ENCODE measurements around the gene MAP3K14. TPM values are rescaled to one million over a fixed set of nuclear protein-coding genes. Genes with fewer than 3 reads are reported as not detected.

Gene MAP3K14
- total RNA-seq, 1 donor from 2014 or later: 1.6 TPM

DNA sequence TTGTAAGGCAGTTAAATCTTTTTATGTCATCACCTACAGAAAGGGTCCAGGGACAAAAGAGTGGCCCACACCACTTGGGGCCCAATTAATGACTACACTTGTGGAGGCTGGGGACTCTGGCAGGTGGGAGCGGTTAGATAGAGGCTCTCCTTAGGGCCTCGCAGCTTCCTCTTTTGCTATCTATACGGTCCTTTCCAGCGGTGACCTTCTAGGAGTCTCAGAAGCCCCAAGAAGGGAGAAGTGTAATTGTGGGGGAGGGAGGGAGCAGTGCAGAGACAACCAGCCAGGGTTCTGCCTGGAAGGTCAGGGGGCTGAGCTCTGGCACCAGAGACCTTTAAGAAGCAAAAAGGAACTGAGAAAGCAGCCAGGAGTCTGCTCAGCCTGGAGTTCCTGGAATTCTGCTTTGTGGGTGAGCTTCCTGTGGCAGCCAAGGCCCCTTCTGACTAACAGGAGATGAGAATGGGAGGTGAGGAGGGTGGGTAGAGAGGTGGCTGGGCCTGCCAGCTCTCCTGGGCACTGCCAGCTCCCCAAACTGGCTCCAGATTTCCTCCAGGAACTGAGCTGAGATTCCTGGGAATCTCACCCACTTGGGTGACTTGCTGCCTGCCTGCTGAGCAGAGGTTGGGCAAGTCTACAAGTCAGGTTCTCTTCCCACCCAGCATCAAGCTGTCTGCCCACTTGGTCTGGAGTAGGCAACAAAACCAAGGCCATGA, 16.3 kb upstream of the MAP3K14 start:
- no peak overlapping the region for H3K9ac ChIP-seq (ENCODE audit: low read depth in 1 of 3, low read length in 3 of 3)
- H3K9me3 ChIP-seq (ENCODE audit: control insufficient read depth in 3 of 3, low read length in 3 of 3): no peaks in the 10 kb centered on the region
- no peak overlapping the region for H3K4me3 ChIP-seq (ENCODE audit: low read length in 3 of 3)
- peak overlapping the region; percentile 56 for H3K27ac ChIP-seq (ENCODE audit: low read depth, low read length)
- H3K4me1 ChIP-seq (ENCODE audit: control insufficient read depth in 3 of 3, insufficient read depth in 3 of 3, low read length in 3 of 3): peaks cover 3 to 10% (median 5%) of the 10 kb centered on the region in 3 donors
- no peaks in the 10 kb centered on the region for H3K27me3 ChIP-seq (ENCODE audit: control insufficient read depth in 3 of 3, insufficient read depth in 3 of 3, low read length in 3 of 3)
- no peaks in the 10 kb centered on the region for H3K36me3 ChIP-seq (ENCODE audit: control insufficient read depth in 3 of 3, insufficient read depth in 3 of 3, low read length in 3 of 3)

- H3K27ac ChIP-seq (ENCODE audit: low read depth, low read length): no peak overlapping the region
- no peak overlapping the region for H3K4me3 ChIP-seq (ENCODE audit: low read length in 3 of 3)
- H3K9me3 ChIP-seq (ENCODE audit: control insufficient read depth in 3 of 3, low read length in 3 of 3): no peaks in the 10 kb centered on the region
- no peaks in the 10 kb centered on the region for H3K27me3 ChIP-seq (ENCODE audit: control insufficient read depth in 3 of 3, insufficient read depth in 3 of 3, low read length in 3 of 3)
- H3K4me1 ChIP-seq (ENCODE audit: control insufficient read depth in 3 of 3, insufficient read depth in 3 of 3, low read length in 3 of 3): peaks cover 0 to 4% (median 3%) of the 10 kb centered on the region in 3 donors
- H3K9ac ChIP-seq (ENCODE audit: low read depth in 1 of 3, low read length in 3 of 3): no peak overlapping the region
- H3K36me3 ChIP-seq (ENCODE audit: control insufficient read depth in 3 of 3, insufficient read depth in 3 of 3, low read length in 3 of 3): no peaks in the 10 kb centered on the region
Measured at GRCh38 chr17:45332505-45332904, 15.7 kb upstream of the MAP3K14 start.

GRCh38 chr17:45326626-45327025, 9.8 kb upstream of the MAP3K14 start:
- Histone ChIP-seq H3K27ac (ENCODE audit: low read depth, low read length) (no peak overlapping the region), H3K4me1 (ENCODE audit: control insufficient read depth in 3 of 3, insufficient read depth in 3 of 3, low read length in 3 of 3) (peaks cover 0 to 5% (median 4%) of the 10 kb centered on the region in 3 donors), H3K27me3 (ENCODE audit: control insufficient read depth in 3 of 3, insufficient read depth in 3 of 3, low read length in 3 of 3) (no peaks in the 10 kb centered on the region), H3K9ac (ENCODE audit: low read depth in 1 of 3, low read length in 3 of 3) (no peak overlapping the region), H3K9me3 (ENCODE audit: control insufficient read depth in 3 of 3, low read length in 3 of 3) (no peaks in the 10 kb centered on the region), H3K36me3 (ENCODE audit: control insufficient read depth in 3 of 3, insufficient read depth in 3 of 3, low read length in 3 of 3) (no peaks in the 10 kb centered on the region), H3K4me3 (ENCODE audit: low read length in 3 of 3) (no peak overlapping the region)

- peak overlapping the region in 1 of 3 donors; percentile 57 for H3K9ac ChIP-seq (ENCODE audit: low read depth in 1 of 3, low read length in 3 of 3)
- H3K27ac ChIP-seq (ENCODE audit: low read depth, low read length): no peak overlapping the region
- no peaks in the 10 kb centered on the region for H3K36me3 ChIP-seq (ENCODE audit: control insufficient read depth in 3 of 3, insufficient read depth in 3 of 3, low read length in 3 of 3)
- no peak overlapping the region for H3K4me3 ChIP-seq (ENCODE audit: low read length in 3 of 3)
- H3K9me3 ChIP-seq (ENCODE audit: control insufficient read depth in 3 of 3, low read length in 3 of 3): no peaks in the 10 kb centered on the region
- peaks cover under 1 to 14% (median 11%) of the 10 kb centered on the region in 3 donors for H3K4me1 ChIP-seq (ENCODE audit: control insufficient read depth in 3 of 3, insufficient read depth in 3 of 3, low read length in 3 of 3)
- H3K27me3 ChIP-seq (ENCODE audit: control insufficient read depth in 3 of 3, insufficient read depth in 3 of 3, low read length in 3 of 3): no peaks in the 10 kb centered on the region
Measured at GRCh38 chr17:45325810-45326209, 9.0 kb upstream of the MAP3K14 start.

- Histone ChIP-seq H3K27me3 (ENCODE audit: control insufficient read depth in 3 of 3, insufficient read depth in 3 of 3, low read length in 3 of 3) (no peaks in the 10 kb centered on the region), H3K9me3 (ENCODE audit: control insufficient read depth in 3 of 3, low read length in 3 of 3) (no peaks in the 10 kb centered on the region), H3K4me3 (ENCODE audit: low read length in 3 of 3) (no peak overlapping the region), H3K4me1 (ENCODE audit: control insufficient read depth in 3 of 3, insufficient read depth in 3 of 3, low read length in 3 of 3) (peaks cover 5 to 17% (median 13%) of the 10 kb centered on the region in 3 donors), H3K36me3 (ENCODE audit: control insufficient read depth in 3 of 3, insufficient read depth in 3 of 3, low read length in 3 of 3) (no peaks in the 10 kb centered on the region), H3K27ac (ENCODE audit: low read depth, low read length) (no peak overlapping the region), H3K9ac (ENCODE audit: low read depth in 1 of 3, low read length in 3 of 3) (no peak overlapping the region)
Measured at GRCh38 chr17:45324336-45324735, 7.5 kb upstream of the MAP3K14 start.

DNA sequence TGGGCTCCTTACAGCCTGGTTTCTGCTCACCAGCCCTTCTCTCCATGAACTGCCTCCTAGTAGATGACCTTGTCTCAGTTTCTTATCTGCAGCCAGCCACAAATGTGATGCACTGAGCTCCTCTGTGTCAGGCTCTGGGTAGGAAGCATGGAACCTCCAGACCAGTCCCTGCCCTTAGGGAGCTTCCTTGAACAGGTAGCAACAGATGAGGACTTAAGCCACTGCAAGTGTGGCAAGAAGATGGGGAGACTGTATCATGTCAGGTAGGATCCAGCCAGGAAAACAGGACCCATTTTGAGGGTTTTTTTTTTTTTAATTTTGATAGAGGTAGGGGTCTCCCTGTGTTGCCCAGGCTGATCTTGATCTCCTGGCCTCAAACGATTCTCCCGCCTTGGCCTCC, 5.3 kb upstream of the MAP3K14 start:
- Histone ChIP-seq H3K27me3 (ENCODE audit: control insufficient read depth in 3 of 3, insufficient read depth in 3 of 3, low read length in 3 of 3) (no peaks in the 10 kb centered on the region), H3K4me3 (ENCODE audit: low read length in 3 of 3) (no peak overlapping the region), H3K27ac (ENCODE audit: low read depth, low read length) (no peak overlapping the region), H3K36me3 (ENCODE audit: control insufficient read depth in 3 of 3, insufficient read depth in 3 of 3, low read length in 3 of 3) (no peaks in the 10 kb centered on the region), H3K9me3 (ENCODE audit: control insufficient read depth in 3 of 3, low read length in 3 of 3) (no peaks in the 10 kb centered on the region), H3K9ac (ENCODE audit: low read depth in 1 of 3, low read length in 3 of 3) (no peak overlapping the region), H3K4me1 (ENCODE audit: control insufficient read depth in 3 of 3, insufficient read depth in 3 of 3, low read length in 3 of 3) (peaks cover 14 to 31% (median 19%) of the 10 kb centered on the region in 3 donors)

DNA sequence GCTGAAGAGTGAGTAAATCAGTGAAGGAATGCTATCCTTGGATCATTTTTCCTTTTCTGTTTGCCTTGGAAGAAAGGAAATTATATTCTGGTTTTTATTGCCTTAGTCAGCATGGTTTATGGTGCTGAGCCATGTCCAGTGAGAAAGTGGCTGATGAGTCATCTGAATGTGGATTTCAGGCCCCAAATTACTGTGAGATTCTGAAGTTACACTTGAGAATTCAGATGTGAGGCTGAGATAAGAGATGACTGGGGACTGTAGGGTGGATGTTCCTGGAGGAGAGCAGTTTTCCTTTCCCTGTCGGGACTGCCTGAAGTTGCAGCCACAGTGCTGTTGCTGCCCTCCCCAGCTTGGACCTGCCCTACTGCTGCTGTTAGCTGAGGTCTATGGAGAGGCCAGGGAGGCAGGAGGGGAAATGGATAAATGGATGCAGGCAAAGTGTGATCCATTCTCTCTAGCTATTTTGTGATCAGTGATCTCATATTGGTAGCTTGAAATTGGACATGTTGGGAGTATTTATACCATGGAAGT, 4.2 kb upstream of the MAP3K14 start:
- Histone ChIP-seq H3K9ac (ENCODE audit: low read depth in 1 of 3, low read length in 3 of 3) (peak overlapping the region in 1 of 3 donors; percentile 11), H3K36me3 (ENCODE audit: control insufficient read depth in 3 of 3, insufficient read depth in 3 of 3, low read length in 3 of 3) (no peaks in the 10 kb centered on the region), H3K27me3 (ENCODE audit: control insufficient read depth in 3 of 3, insufficient read depth in 3 of 3, low read length in 3 of 3) (no peaks in the 10 kb centered on the region), H3K4me3 (ENCODE audit: low read length in 3 of 3) (no peak overlapping the region), H3K27ac (ENCODE audit: low read depth, low read length) (no peak overlapping the region), H3K4me1 (ENCODE audit: control insufficient read depth in 3 of 3, insufficient read depth in 3 of 3, low read length in 3 of 3) (peaks cover 17 to 36% (median 22%) of the 10 kb centered on the region in 3 donors), H3K9me3 (ENCODE audit: control insufficient read depth in 3 of 3, low read length in 3 of 3) (no peaks in the 10 kb centered on the region)

DNA sequence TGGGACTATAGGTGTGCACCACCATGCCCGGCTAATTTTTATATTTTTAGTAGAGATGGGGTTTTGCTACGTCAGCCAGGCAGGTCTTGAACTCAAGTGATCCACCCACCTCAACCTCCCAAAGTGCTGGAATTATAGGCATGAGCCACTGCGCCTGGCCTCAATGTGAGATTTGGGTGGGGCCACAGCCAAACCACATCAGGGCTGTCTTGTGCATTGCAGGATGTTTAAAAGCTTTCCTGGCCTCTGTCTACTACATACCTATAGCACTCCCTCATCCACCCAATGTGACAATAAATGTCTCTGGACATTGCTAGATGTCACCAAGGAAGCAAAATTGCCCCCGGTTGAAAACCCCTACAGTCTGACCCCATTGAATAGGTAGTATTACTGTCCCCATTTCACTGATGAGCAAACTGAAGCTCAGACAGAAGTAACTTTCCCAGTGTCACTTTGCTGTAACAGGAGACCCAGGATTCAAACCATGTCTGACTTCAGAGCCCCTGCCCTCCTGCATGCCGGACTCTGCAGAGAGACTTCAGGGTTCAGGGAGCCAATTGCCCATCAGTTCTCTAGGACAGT, 3.6 kb upstream of the MAP3K14 start:
- Histone ChIP-seq H3K27ac (ENCODE audit: low read depth, low read length) (no peak overlapping the region), H3K27me3 (ENCODE audit: control insufficient read depth in 3 of 3, insufficient read depth in 3 of 3, low read length in 3 of 3) (no peaks in the 10 kb centered on the region), H3K4me3 (ENCODE audit: low read length in 3 of 3) (no peak overlapping the region), H3K4me1 (ENCODE audit: control insufficient read depth in 3 of 3, insufficient read depth in 3 of 3, low read length in 3 of 3) (peaks cover 23 to 41% (median 24%) of the 10 kb centered on the region in 3 donors), H3K36me3 (ENCODE audit: control insufficient read depth in 3 of 3, insufficient read depth in 3 of 3, low read length in 3 of 3) (no peaks in the 10 kb centered on the region), H3K9me3 (ENCODE audit: control insufficient read depth in 3 of 3, low read length in 3 of 3) (no peaks in the 10 kb centered on the region), H3K9ac (ENCODE audit: low read depth in 1 of 3, low read length in 3 of 3) (peak overlapping the region in 1 of 3 donors; percentile 11)

GRCh38 chr17:45319239-45319703, 2.5 kb upstream of the MAP3K14 start:
- H3K27ac ChIP-seq (ENCODE audit: low read depth, low read length): no peak overlapping the region
- no peaks in the 10 kb centered on the region for H3K9me3 ChIP-seq (ENCODE audit: control insufficient read depth in 3 of 3, low read length in 3 of 3)
- no peaks in the 10 kb centered on the region for H3K36me3 ChIP-seq (ENCODE audit: control insufficient read depth in 3 of 3, insufficient read depth in 3 of 3, low read length in 3 of 3)
- H3K9ac ChIP-seq (ENCODE audit: low read depth in 1 of 3, low read length in 3 of 3): no peak overlapping the region
- no peaks in the 10 kb centered on the region for H3K27me3 ChIP-seq (ENCODE audit: control insufficient read depth in 3 of 3, insufficient read depth in 3 of 3, low read length in 3 of 3)
- no peak overlapping the region for H3K4me3 ChIP-seq (ENCODE audit: low read length in 3 of 3)
- peaks cover 35 to 52% (median 35%) of the 10 kb centered on the region in 3 donors for H3K4me1 ChIP-seq (ENCODE audit: control insufficient read depth in 3 of 3, insufficient read depth in 3 of 3, low read length in 3 of 3)

Data from skeletal muscle tissue (tissue), 4 donors.